HepG2 (cell line): ENCODE measurements around the gene ZACN. TPM values are rescaled to one million over a fixed set of nuclear protein-coding genes. Genes with fewer than 3 reads are reported as not detected.

Source experiments
- ARID2 ChIP-seq: sonication (generic); formaldehyde crosslinking; IDR thresholded peaks from 2 replicates; pipeline ENCODE4 v1.8.1; 2022; ENCODE audit warnings: mild to moderate bottlenecking, missing genetic modification reagents, borderline replicate concordance
- ATF4 ChIP-seq, 2 experiments: fragments of 450-650 bp in 1 of 2; sonication (generic) in 1 of 2; formaldehyde crosslinking; IDR thresholded peaks; 2 replicates each; pipeline versions ENCODE4 v1.5.0 to v1.8.0; 2020 to 2022; ENCODE audit warnings: mild to moderate bottlenecking in 1 of 2, missing genetic modification reagents in 1 of 2
- CBX1 ChIP-seq: IDR thresholded peaks from one replicate; pipeline ENCODE4 v1.6.1; 2016; ENCODE audit warnings: antibody characterized with exemption, low read depth
- CEBPG ChIP-seq: IDR thresholded peaks from 2 replicates; pipeline ENCODE4 v1.6.1; 2016
- DZIP1 ChIP-seq: sonication (generic); formaldehyde crosslinking; IDR thresholded peaks from 2 replicates; pipeline ENCODE4 v1.5.0; 2020; ENCODE audit warnings: mild to moderate bottlenecking, missing genetic modification reagents
- EEA1 ChIP-seq: sonication (generic); formaldehyde crosslinking; IDR thresholded peaks from 2 replicates; pipeline ENCODE4 v1.5.1; 2020; ENCODE audit warnings: mild to moderate bottlenecking, missing genetic modification reagents, borderline replicate concordance
- GTF3A ChIP-seq: sonication (generic); formaldehyde crosslinking; conservative IDR thresholded peaks from 2 replicates; pipeline ENCODE4 v1.4.0; 2020; ENCODE audit warnings: mild to moderate bottlenecking, missing genetic modification reagents
- HNF1B ChIP-seq: sonication (generic); formaldehyde crosslinking; IDR thresholded peaks from 2 replicates; pipeline ENCODE4 v1.5.1; 2020; ENCODE audit warnings: mild to moderate bottlenecking, moderate library complexity, missing genetic modification reagents
- ISL2 ChIP-seq: sonication (generic); formaldehyde crosslinking; IDR thresholded peaks from 2 replicates; pipeline ENCODE4 v1.5.0; 2020; ENCODE audit warnings: missing genetic modification reagents
- MYPOP ChIP-seq: sonication (generic); formaldehyde crosslinking; IDR thresholded peaks from 2 replicates; pipeline ENCODE4 v1.8.1; 2023; ENCODE audit warnings: mild to moderate bottlenecking, moderate library complexity, missing genetic modification reagents
- PHF8 ChIP-seq: sonication (generic); formaldehyde crosslinking; IDR thresholded peaks from 2 replicates; pipeline ENCODE4 v1.5.0; 2020; ENCODE audit warnings: missing genetic modification reagents
- RCOR2 ChIP-seq: IDR thresholded peaks from 2 replicates; pipeline ENCODE4 v1.6.1; 2016; ENCODE audit warnings: missing biosample characterization, missing genetic modification reagents
- REXO4 ChIP-seq: sonication (generic); formaldehyde crosslinking; IDR thresholded peaks from 2 replicates; pipeline ENCODE4 v1.8.0; 2022; ENCODE audit warnings: missing genetic modification reagents, mild to moderate bottlenecking, borderline replicate concordance
- RFXAP ChIP-seq: sonication (generic); formaldehyde crosslinking; IDR thresholded peaks from 2 replicates; pipeline ENCODE4 v1.4.0; 2020; ENCODE audit warnings: missing genetic modification reagents, borderline replicate concordance
- SIN3B ChIP-seq: fragments of 150-350 bp; IDR thresholded peaks from 2 replicates; pipeline ENCODE4 v1.6.1; 2014; ENCODE audit warnings: low read length
- TARDBP ChIP-seq: sonication (generic); formaldehyde crosslinking; IDR thresholded peaks from 2 replicates; pipeline ENCODE4 v1.8.0; 2022; ENCODE audit warnings: mild to moderate bottlenecking, missing genetic modification reagents
- ZFP36L1 ChIP-seq: sonication (generic); formaldehyde crosslinking; IDR thresholded peaks from 2 replicates; pipeline ENCODE4 v1.8.0; 2022; ENCODE audit warnings: mild to moderate bottlenecking, missing genetic modification reagents, moderate library complexity
- ZNF326 ChIP-seq: sonication (generic); formaldehyde crosslinking; IDR thresholded peaks from 2 replicates; pipeline ENCODE4 v1.4.0; 2020; ENCODE audit warnings: missing genetic modification reagents, borderline replicate concordance
- ZNF33A ChIP-seq: sonication (generic); formaldehyde crosslinking; IDR thresholded peaks from 2 replicates; pipeline ENCODE4 v1.5.1; 2020; ENCODE audit warnings: missing genetic modification reagents, mild to moderate bottlenecking, moderate library complexity, borderline replicate concordance
- ZNF431 ChIP-seq: sonication (generic); formaldehyde crosslinking; IDR thresholded peaks from 2 replicates; pipeline ENCODE4 v1.9.0; 2022; ENCODE audit warnings: missing genetic modification reagents, low read depth, mild to moderate bottlenecking, borderline replicate concordance
- polyA plus RNA-seq, 8 experiments: library from polyadenylated mRNA; depleted of rRNA in 3 of 8; stranded (reverse) in 7 of 8; unstranded in 1 of 8; fragments of >200 nt; fragmentation: Illumina TruSeq in 4 of 8; extraction: Trizol in 4 of 8; gene quantifications; 2 replicates each; pipeline versions ENCODE4 v1.2.1 to v1.2.3, GENCODE V29; 2011 to 2016; ENCODE audit warnings: low read depth in 4 of 8, missing spikeins in 1 of 8, mixed read lengths in 1 of 8; ENCODE audit not compliant: insufficient read depth in 1 of 8
- total RNA-seq, 5 experiments: library from RNA; depleted of rRNA; stranded (reverse); fragments of >200 nt; fragmentation: Illumina TruSeq; extraction: Trizol; gene quantifications; 2 replicates each; pipeline ENCODE4 v1.2.3, GENCODE V29; 2016; ENCODE audit warnings: low read depth in 1 of 5
- TF ChIP-seq, protein P1 (sequence below): sonication (generic); formaldehyde crosslinking; IDR thresholded peaks from 2 replicates; pipeline ENCODE4 v1.4.0; 2020; ENCODE audit warnings: missing genetic modification reagents

The ZACN gene
- total and polyA plus RNA-seq, 2 of the 13 experiments (the other 11 are each of a cell fraction or from before 2014, with no cell fraction given), result 0.11 to 0.15 TPM

DNA sequence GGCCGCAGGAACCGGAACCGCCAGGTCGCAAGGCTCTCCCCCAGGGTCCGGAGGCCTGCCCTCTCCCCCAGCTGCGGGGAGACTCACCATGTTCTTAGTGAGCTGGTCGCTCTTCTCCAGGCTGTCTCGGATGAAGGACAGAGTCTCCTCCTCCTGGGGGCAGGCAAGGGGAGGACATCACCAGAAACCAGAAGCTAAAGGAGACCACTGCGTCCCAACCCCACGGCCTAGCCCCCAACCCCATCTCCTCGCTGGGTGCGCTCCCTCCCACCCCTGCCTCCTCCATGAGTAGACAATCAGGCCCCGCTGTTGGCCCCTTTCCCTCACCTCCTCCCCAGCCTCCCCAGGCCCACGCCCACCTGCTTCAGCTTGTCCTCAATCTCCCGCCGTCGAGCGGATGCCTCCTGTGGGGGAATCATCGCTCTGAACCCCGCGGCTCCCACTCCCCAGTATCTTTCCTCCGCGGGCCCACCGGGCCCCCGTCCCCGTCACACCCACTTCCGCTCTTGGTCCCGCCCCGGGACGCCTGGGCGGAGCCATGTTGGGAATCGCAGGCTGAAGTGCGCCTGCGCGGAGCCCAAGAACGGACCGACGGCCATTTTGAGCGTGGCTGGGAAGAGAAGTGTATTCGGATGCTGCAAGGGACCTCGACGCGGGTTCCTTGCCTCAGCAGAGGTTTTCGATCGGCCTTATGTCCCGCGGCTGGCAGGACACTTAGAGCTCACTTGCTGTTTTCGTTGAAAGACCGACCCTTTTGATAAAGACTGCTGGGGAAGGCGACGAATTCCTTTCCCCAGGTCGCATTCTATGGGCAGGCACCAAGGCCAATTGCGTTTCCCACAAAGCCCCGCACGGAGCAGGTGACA, 24.5 kb downstream of the ZACN start, which contains the start of gene EXOC7 (continued):
- TF ChIP-seq, protein P1, sequence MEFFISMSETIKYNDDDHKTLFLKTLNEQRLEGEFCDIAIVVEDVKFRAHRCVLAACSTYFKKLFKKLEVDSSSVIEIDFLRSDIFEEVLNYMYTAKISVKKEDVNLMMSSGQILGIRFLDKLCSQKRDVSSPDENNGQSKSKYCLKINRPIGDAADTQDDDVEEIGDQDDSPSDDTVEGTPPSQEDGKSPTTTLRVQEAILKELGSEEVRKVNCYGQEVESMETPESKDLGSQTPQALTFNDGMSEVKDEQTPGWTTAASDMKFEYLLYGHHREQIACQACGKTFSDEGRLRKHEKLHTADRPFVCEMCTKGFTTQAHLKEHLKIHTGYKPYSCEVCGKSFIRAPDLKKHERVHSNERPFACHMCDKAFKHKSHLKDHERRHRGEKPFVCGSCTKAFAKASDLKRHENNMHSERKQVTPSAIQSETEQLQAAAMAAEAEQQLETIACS (CRISPR knock-in tag), result no peak
- no peak; the same call in 1 of the 2 replicates for TF ChIP-seq EEA1 (CRISPR knock-in tag)
- TF ChIP-seq GTF3A (CRISPR knock-in tag), result no peak
- TF ChIP-seq TARDBP, result no peak; the same call in 1 of the 2 replicates
- no peak for TF ChIP-seq REXO4 (CRISPR knock-in tag)
- TF ChIP-seq DZIP1 (CRISPR knock-in tag), result peak; percentile 75; the same call in 1 of the 2 replicates
- TF ChIP-seq SIN3B, result peak; percentile 55; the same call in 1 of the 2 replicates
- TF ChIP-seq ZFP36L1 (CRISPR knock-in tag), result no peak
- TF ChIP-seq CBX1, result peak; percentile 50
- TF ChIP-seq HNF1B, result no peak; the same call in none of the 2 replicates
- TF ChIP-seq ATF4 (CRISPR knock-in tag; IDR thresholded peaks at IDR 0.05), result no peak
- peak; percentile 97 for TF ChIP-seq PHF8 (CRISPR knock-in tag)
- TF ChIP-seq ISL2 (CRISPR knock-in tag), result no peak; the same call in 1 of the 2 replicates
- no peak; the same call in 1 of the 2 replicates for TF ChIP-seq RFXAP (CRISPR knock-in tag)
- no peak; the same call in 1 of the 2 replicates for TF ChIP-seq MYPOP
- no peak for TF ChIP-seq ZNF326 (CRISPR knock-in tag)
- TF ChIP-seq ARID2 (CRISPR knock-in tag), result no peak
- TF ChIP-seq CEBPG (CRISPR knock-in tag), result no peak
- peak; percentile 93; the same call in 1 of the 2 replicates for TF ChIP-seq ZNF33A (CRISPR knock-in tag)
- TF ChIP-seq RCOR2 (CRISPR knock-in tag), result no peak
- no peak for TF ChIP-seq ZNF431 (CRISPR knock-in tag)
